C4-2B (cell line): ENCODE results near the gene RPL6.

Source experiments
- CTCF ChIP-seq: fragments of 450-650 bp; conservative IDR thresholded peaks from 2 replicates; pipeline ENCODE4 v1.5.1; 2017; ENCODE audit warnings: mild to moderate bottlenecking
- ZFX ChIP-seq: fragments of 450-650 bp; IDR thresholded peaks from 2 replicates; pipeline ENCODE4 v1.6.1; 2017

- TF ChIP-seq CTCF (no peak), ZFX (no peak)
Measured at GRCh38 chr12:112456029-112456428, 46.6 kb upstream of the RPL6 start.
